GM12801 (cell line): ENCODE data around the gene GRM5.

ENCODE experiments used
- CTCF ChIP-seq: IDR thresholded peaks from one replicate; pipeline ENCODE4 v1.5.1; 2011; ENCODE audit warnings: control low read depth; ENCODE audit not compliant: insufficient read length; ENCODE audit errors: extremely low read depth

Gene GRM5

GRCh38 chr11:88972210-88972609 lies 93.6 kb downstream of the GRM5 start:
- no peak for TF ChIP-seq CTCF

DNA sequence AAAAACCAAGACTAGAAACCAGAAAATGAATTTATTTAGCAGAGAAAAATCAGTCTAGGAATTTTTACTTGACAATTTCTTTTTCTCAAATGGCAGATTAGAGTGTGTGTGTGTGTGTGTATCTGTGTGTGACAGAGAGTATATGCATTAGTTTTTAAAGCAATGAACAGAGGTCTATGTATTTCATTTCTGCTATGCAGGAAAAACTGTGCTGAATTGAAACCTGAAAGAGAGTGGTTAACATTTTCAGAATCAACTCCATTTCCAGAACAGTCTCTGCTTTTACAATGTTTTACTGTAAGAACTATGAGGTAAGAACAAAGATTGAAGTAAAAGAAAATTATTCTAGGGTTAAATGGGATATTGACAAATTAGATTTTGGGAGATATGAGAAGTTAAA lies 114.8 kb downstream of the GRM5 start:
- no peak for TF ChIP-seq CTCF

DNA sequence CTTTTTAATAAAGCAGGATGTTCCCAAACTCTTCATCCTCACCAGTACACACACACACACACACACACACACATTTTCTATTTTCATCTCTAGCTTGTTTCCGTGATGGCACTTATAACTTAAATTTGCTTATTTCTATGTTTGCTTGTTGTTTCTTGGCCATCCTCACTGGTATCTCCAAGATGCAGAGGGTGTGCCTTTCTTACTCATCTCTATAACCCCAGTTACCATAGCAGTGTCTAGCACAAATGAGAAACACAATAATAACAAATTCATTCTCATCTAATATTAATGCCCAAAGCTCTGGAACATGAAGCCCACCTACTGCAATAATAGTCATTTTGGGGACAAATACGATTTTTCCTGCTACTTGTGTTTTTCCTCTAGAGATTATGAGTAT lies 156.3 kb downstream of the GRM5 start:
- no peak for TF ChIP-seq CTCF

DNA sequence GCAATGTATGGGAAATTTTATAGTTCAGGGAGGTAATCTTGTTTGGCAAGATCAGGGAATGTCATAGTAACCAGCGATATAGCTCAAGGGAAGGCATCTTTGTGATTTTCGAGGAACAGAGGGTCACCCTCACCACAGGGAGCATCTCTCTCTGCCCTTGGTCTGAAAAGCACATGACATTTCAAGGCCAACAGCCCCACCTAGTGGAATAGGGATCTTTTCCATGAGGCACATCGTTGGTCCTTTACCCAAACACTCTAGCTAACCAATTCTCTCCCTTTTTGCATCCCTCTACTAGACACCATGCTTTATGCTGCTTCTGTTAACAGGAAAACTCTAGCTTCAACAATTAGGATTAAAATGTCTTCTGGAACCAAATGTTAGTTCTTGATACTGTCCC lies 179.0 kb downstream of the GRM5 start:
- TF ChIP-seq CTCF, result no peak

DNA sequence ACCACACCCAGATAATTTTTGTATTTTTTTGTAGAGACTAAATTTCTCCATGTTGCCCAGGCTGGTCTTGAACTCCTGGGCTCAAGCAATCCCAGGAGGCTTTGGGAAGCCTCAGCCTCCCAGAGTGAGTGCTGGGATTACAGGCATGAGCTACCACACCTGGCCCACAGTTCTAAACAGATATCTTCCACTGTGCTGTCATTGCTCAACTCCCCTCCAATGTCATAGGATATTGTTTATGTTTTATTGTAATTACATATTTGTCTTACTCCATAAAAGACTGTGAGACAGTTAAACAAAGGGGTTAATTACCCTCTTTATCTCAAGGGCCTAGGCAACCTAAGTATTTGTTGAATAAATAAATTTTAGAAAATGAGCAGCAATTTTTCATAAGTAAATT lies 204.2 kb downstream of the GRM5 start:
- no peak for TF ChIP-seq CTCF

GRCh38 chr11:88849368-88849767 lies 216.4 kb downstream of the GRM5 start:
- TF ChIP-seq CTCF, result no peak

DNA sequence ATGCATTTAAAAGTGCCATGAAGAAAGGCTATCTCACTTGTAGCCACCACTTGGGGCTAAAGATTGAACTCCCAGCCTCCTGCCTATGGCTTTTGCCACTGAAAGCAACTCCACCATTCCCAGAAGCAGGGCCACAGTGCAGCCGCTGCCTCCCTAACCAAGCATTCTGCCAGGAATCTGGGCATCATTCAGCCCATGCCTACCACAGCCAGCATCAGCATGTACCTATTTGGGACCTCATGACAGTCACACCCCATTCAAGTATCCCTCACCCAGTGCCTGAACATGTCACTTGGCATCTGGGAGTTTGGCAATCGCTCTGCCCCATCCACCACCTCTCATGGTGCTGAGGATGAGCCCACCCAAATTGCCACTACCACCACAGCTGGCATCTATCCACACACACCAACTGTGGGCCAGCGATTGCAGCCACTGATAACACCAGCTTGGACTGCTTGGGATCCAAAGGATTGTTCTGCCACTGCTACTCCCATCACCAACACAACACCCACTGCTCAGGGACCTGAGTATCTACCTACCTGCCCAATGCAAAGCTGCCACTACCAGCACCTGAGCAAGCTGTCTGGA lies 234.4 kb downstream of the GRM5 start:
- TF ChIP-seq CTCF, result no peak

- TF ChIP-seq CTCF, result no peak
Measured at GRCh38 chr11:88827018-88827676, 238.6 kb downstream of the GRM5 start.
